Tibial nerve (tissue), 4 donors: Measurements from ENCODE around the gene AFAP1. TPM values are rescaled to one million over a fixed set of nuclear protein-coding genes. Genes with fewer than 3 reads are reported as not detected.

Experiments used
- DNase-seq, 2 donors: peaks; one replicate each; pipeline ENCODE4 v3.0.0-alpha.2; 2019; ENCODE audit warnings: low spot score in 2 of 2
- H3K27ac ChIP-seq, 4 donors: fragments of 200-600 bp; sonication (generic) in 3 of 4; one replicate each; pipeline ENCODE4 v1.5.1; 2017 to 2019; ENCODE audit warnings: mild to moderate bottlenecking in 1 of 4
- H3K27me3 ChIP-seq, 2 donors: fragments of 200-600 bp; sonication (generic) in 1 of 2; one replicate each; pipeline versions ENCODE4 v1.5.1 to v1.6.0; 2017 to 2019
- H3K36me3 ChIP-seq, 3 donors: fragments of 200-600 bp; sonication (generic); one replicate each; pipeline ENCODE4 v1.5.1; 2018 to 2019
- H3K4me1 ChIP-seq, 4 donors: fragments of 200-600 bp; sonication (generic) in 3 of 4; one replicate each; pipeline ENCODE4 v1.5.1; 2017 to 2019
- H3K4me3 ChIP-seq, 4 donors: fragments of 200-600 bp; sonication (generic) in 3 of 4; one replicate each; pipeline ENCODE4 v1.5.1; 2017 to 2019; ENCODE audit warnings: mild to moderate bottlenecking in 1 of 4, moderate library complexity in 1 of 4
- H3K9me3 ChIP-seq, 4 donors: fragments of 200-600 bp; sonication (generic) in 3 of 4; one replicate each; pipeline ENCODE4 v1.5.1; 2017 to 2019
- CTCF ChIP-seq, 5 experiments: fragments of 200-600 bp in 3 of 5; fragments of 450-650 bp in 2 of 5; sonication (generic) in 3 of 5; IDR thresholded peaks; one replicate each; pipeline ENCODE4 v1.5.1; 2016 to 2019; ENCODE audit warnings: antibody characterized with exemption in 5 of 5, mild to moderate bottlenecking in 3 of 5, moderate library complexity in 2 of 5
- EP300 ChIP-seq, 2 donors: sonication (generic); formaldehyde crosslinking; IDR thresholded peaks; one replicate each; pipeline ENCODE4 v1.6.1; 2017; ENCODE audit warnings: antibody characterized with exemption in 2 of 2, mild to moderate bottlenecking in 1 of 2
- POLR2A ChIP-seq, 2 donors: fragments of 450-650 bp; IDR thresholded peaks; one replicate each; pipeline ENCODE4 v1.6.1; 2017; ENCODE audit warnings: antibody characterized with exemption in 2 of 2, mild to moderate bottlenecking in 2 of 2, moderate library complexity in 2 of 2
- WGBS, 2 donors: methylation state at CpG; one replicate each; pipeline ENCODE4 v1.1.5; 2018; 5-methylcytosine and 5-hydroxymethylcytosine counted together
- total RNA-seq, 4 donors: library from RNA; depleted of rRNA; stranded (reverse); fragments of >200 nt; gene quantifications; one replicate each; pipeline ENCODE4 v1.1.0, GENCODE V29; 2016

Gene AFAP1
- total RNA-seq, 4 donors from 2014 or later = 23.2 to 34.9 (median 32.1) TPM

- Histone ChIP-seq H3K4me3 (no peak overlapping the region), H3K27ac (peak overlapping the region; percentile 68 to 92 (median 82)), H3K27me3 (no peaks in the 10 kb centered on the region), H3K9me3 (no peaks in the 10 kb centered on the region), H3K4me1 (peaks cover 0 to 71% (median 21%) of the 10 kb centered on the region in 4 donors), H3K36me3 (peaks cover 0 to 17% (median 0%) of the 10 kb centered on the region in 3 donors)
- peak; percentile 57 for DNase-seq
- TF ChIP-seq EP300 (IDR thresholded peaks at IDR 0.05) = peak in 1 of 2 donors; percentile 63
- no peak for TF ChIP-seq CTCF (IDR thresholded peaks at IDR 0.05)
- 56 to 61% methylated on average over 8 to 9 of the region's 9 CpGs for WGBS, 2 donors
Observed at GRCh38 chr4:7823416-7823824, 116.2 kb downstream of the AFAP1 start.

GRCh38 chr4:7822877-7823276 lies 116.8 kb downstream of the AFAP1 start:
- H3K4me1 ChIP-seq = peaks cover 0 to 70% (median 17%) of the 10 kb centered on the region in 4 donors
- TF ChIP-seq CTCF (IDR thresholded peaks at IDR 0.05) = no peak
- no peak for TF ChIP-seq POLR2A (IDR thresholded peaks at IDR 0.05)
- no peak for TF ChIP-seq EP300 (IDR thresholded peaks at IDR 0.05)
- peak overlapping the region; percentile 68 to 92 (median 82) for H3K27ac ChIP-seq
- DNase-seq = no peak
- no peaks in the 10 kb centered on the region for H3K27me3 ChIP-seq
- WGBS, 2 donors = 27 to 53% methylated on average over 4 of the region's 4 CpGs
- H3K9me3 ChIP-seq = no peaks in the 10 kb centered on the region
- no peak overlapping the region for H3K4me3 ChIP-seq
- peaks cover 0 to 22% (median 0%) of the 10 kb centered on the region in 3 donors for H3K36me3 ChIP-seq

GRCh38 chr4:7822137-7822505 lies 117.5 kb downstream of the AFAP1 start:
- Histone ChIP-seq H3K27ac (peak overlapping the region; percentile 52 to 92 (median 78)), H3K9me3 (no peaks in the 10 kb centered on the region), H3K27me3 (no peaks in the 10 kb centered on the region), H3K36me3 (peaks cover 0 to 25% (median 0%) of the 10 kb centered on the region in 3 donors), H3K4me3 (no peak overlapping the region), H3K4me1 (peaks cover 0 to 66% (median 17%) of the 10 kb centered on the region in 4 donors)
- 64 to 66% methylated on average over 6 of the region's 6 CpGs for WGBS, 2 donors
- no peak for DNase-seq
- TF ChIP-seq EP300 (IDR thresholded peaks at IDR 0.05) (no peak), POLR2A (IDR thresholded peaks at IDR 0.05) (no peak), CTCF (IDR thresholded peaks at IDR 0.05) (no peak)

GRCh38 chr4:7821245-7822136 lies 118.2 kb downstream of the AFAP1 start:
- Histone ChIP-seq H3K4me3 (no peak overlapping the region), H3K36me3 (peaks cover 0 to 25% (median 0%) of the 10 kb centered on the region in 3 donors), H3K27me3 (no peaks in the 10 kb centered on the region), H3K9me3 (no peaks in the 10 kb centered on the region), H3K27ac (peak overlapping the region; percentile 52 to 92 (median 78)), H3K4me1 (peaks cover 0 to 66% (median 17%) of the 10 kb centered on the region in 4 donors)
- TF ChIP-seq POLR2A (IDR thresholded peaks at IDR 0.05) (no peak), CTCF (IDR thresholded peaks at IDR 0.05) (no peak), EP300 (IDR thresholded peaks at IDR 0.05) (no peak)
- WGBS, 2 donors = 65 to 70% methylated on average over 11 of the region's 11 CpGs
- no peak for DNase-seq
